Stimulated activated CD4-positive, alpha-beta T cell treated with anti-CD3 and anti-CD28 coated beads, Interleukin-4, amount 100 ng/mL, for 48 hours (primary cell): ENCODE measurements around the gene EXOSC5.
"Not testable (repeated sequence)": the region's sequence is repeated elsewhere in the genome, so short reads cannot be mapped to it uniquely, and the experiment has no call there.

Source experiments
- DNase-seq, 2 donors: peaks; one replicate each; pipeline ENCODE4 v3.0.0-alpha.2; 2020; ENCODE audit warnings: low read depth in 2 of 2

The EXOSC5 gene

DNA sequence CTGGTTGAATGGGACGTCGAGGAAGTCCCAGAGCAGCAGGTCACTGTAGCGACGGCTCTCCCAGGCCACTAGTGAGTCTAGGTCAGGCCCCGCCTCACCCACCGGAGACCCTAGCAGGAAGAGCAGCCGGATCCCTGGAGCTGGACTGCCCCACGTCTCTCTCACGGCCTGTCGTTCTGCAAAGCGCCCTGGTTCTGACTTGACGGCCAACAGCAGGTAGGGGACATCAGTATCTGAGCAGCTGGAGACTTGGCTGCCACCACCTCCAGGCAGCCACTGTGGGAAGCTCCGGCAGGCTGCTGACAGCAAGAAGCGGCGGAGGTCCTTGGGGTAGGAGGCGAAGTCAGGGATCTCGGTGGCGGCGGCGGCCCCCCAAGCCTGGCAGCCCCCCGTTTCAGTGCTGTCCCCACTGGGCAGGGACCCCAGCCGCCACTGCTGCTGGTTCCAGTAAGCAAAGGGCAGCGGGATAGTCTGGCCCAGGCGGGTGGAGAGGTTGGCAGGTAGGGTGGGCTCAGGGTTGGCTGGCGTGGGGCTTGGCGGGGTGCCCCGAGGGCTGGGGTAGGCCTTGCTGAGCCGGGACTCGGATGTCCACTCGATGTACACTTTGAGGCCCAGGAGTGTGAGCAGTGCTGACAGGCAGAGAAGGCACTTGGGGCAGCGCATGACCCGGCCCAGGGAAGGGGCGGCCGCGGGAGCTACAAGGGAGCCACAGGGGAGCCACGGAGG, 29.1 kb upstream of the EXOSC5 start:
- no peak for DNase-seq

DNA sequence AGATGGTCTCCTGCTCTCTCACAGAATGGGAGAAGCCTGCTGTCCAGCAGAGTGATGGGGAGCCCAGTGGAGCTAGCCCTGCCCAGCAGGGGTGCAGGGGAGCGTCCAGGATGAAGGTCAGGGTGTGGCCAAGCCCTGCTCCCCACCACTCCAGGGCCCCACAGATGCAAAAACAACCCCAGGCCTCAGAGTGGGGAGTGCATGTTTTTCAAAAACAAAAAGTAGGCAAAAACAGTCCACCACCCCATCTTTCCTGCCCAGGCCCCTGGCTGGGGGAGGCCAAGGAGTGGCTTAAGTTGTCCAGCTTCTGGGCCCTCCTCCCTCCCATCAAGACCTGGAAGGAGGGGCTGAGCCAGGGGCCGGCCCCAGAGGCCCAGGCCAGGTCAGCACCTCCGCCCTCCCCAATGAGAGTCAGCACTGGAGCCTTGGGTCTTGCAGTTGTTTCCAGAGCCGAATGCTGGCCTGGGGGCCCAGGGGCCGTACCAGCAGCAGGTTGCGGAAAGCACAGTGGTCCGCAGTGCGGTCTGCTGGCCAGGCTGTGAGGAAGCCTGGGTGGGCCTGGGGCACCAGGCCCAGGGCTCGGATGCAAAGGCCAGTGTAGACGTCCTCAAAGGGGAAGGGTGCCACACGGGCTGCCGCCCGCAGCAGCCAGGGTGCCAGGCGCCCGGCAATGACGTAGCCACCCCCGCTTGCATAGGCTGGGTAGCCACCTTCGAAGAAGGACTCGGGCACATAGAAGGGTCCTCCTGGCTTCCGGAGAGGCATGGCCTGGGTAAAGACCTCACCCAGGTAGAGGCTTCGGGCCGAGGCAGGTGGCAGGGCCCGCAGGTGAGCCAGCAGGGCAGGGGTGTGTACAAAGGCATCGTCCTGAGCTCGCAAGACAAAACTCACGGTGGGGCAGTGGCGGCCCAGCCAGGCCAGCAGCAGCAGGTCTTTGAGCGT, 28.3 kb upstream of the EXOSC5 start:
- no peak for DNase-seq

DNA sequence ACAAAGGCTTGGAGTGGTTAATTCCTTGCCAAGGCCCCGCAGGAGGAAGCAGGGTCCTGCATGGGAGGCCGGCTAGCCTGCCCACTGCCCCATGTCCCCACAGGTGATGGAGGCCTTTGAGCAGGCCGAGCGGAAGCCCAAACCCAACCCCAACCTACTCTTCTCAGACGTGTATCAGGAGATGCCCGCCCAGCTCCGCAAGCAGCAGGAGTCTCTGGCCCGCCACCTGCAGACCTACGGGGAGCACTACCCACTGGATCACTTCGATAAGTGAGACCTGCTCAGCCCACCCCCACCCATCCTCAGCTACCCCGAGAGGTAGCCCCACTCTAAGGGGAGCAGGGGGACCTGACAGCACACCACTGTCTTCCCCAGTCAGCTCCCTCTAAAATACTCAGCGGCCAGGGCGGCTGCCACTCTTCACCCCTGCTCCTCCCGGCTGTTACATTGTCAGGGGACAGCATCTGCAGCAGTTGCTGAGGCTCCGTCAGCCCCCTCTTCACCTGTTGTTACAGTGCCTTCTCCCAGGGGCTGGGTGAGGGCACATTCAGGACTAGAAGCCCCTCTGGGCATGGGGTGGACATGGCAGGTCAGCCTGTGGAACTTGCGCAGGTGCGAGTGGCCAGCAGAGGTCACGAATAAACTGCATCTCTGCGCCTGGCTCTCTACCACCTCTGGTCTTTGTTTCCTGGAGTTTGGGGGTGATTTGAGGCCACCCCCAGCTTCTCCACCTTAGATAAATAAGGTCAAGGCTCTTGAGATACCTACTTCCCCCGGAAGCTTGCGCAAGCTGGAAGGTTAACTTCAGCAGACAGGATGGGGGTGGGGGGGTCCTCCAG, 27.4 kb upstream of the EXOSC5 start:
- DNase-seq: no peak

DNA sequence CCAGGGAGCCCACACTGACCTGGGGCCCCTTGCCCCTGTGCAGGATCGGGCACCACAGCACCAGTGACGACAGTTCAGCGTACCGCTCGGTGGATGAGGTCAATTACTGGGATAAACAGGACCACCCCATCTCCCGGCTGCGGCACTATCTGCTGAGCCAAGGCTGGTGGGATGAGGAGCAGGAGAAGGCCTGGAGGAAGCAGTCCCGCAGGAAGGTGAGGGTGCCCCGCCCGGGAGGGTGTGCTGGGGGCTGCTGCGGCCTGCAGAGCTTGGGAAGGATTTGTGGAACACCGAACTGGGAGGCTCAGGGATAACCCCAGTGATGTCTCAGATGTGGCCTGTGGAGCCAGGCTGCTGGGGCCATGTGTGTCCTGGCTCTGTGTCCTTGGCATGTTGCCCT, 25.8 kb upstream of the EXOSC5 start:
- no peak for DNase-seq

DNA sequence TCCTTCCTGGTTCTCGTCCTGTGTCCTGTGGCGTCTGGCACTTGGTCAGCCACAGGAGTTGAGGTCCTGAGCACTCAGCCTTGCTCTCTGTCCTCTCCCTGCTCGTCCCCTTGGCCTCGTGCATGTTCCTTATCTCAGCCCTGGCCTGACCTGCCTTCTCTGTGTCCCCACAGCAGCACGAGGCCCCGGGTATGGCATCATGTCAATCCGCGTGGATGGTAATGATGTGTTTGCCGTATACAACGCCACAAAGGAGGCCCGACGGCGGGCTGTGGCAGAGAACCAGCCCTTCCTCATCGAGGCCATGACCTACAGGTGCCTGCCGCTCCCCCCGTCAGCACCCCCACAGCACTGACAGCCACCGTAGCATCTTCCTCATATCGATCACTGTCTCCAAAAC, 25.3 kb upstream of the EXOSC5 start:
- no peak for DNase-seq

DNA sequence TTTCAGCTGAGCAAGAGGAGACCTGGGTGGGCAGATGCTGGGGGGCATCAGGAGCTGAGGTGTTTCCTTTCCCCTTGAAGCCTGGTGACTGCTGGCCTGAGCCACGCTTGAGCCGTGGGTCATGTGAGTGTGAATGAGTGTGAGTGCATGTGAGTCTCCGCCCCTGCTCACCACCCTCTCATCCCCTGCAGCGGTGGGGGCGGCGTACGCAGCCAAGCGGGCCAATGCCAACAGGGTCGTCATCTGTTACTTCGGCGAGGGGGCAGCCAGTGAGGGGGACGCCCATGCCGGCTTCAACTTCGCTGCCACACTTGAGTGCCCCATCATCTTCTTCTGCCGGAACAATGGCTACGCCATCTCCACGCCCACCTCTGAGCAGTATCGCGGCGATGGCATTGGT, 24.8 kb upstream of the EXOSC5 start:
- DNase-seq: no peak

DNA sequence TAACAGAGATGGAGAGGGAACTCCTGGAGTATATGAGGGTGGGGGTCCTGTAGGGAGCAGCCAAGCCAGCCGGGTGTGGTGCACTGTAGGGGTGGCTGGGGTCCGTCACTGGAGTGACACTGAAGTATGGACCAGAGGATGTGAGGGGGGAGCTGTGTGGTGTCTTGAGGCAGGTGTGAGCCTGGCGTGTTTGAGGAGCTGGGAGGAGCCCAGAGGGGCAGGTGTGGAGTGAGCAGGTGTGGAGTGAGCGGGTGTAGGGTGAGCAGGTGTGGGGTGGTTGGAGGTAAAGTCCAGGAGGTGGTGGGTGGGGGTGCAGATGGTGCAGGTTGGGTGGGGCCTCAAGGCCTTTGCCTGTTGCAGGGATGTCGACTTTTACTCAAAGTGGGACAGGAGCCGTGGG, 24.2 kb upstream of the EXOSC5 start:
- no peak for DNase-seq

DNA sequence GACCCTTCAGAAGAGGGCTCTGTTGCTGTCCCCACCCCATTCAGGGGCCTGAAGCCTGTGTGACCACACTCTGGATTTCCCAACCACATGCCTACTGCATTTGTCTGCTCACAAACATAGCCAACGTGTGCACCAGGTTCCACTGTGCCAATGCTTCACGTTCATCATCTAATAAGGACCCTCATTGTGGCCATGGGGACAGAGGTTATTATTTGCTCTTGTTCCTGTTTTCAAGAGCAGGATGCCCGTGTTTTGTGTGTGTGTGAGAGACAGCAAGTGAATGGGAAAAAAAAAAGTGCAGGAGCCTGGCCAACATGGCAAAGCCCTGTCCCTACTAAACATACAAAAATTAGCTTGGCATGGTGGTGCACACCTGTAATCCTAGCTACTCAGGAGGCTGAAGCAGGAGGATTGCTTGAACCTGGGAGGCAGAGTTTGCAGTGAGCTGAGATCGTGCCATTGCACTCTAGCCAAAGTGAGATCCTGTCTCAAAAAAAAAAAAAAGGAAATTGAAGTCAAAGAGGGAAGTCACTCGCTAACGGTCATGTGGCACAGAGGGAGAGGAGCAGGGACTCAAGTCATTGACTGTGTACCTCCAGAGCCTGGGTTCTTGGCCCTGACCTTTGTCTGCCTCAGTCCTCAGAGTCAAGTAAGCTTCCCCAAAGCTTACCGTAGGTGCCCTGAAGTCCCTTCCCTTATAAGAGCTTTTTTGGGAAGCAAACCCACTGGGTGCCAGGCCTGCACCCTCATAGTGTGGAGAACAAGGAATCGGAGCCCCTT, 23.1 kb upstream of the EXOSC5 start:
- DNase-seq: no peak

DNA sequence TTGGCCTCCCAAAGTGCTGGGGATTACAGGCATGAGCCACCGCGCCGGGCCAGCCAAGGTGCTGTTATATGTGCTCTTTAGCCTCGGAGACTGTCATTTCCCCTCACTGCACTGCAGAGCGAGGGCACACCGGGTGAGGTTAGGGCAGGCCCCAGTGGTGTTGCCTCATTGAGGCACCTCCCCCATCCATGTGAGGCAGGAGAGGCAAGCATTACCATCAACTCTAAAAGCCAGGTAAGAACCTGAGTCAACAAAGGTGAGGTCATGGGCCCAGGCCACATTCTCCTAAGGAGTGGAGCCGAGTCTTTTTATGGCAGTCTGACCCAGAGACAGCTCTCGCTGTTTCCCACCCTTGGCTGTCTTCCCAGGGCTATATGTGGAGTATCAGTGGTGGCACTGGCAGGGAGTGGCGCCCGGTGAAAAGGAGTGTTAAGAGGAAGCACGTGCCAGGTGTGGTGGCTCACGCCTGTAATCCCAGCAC, 19.1 kb upstream of the EXOSC5 start:
- DNase-seq: no peak

DNA sequence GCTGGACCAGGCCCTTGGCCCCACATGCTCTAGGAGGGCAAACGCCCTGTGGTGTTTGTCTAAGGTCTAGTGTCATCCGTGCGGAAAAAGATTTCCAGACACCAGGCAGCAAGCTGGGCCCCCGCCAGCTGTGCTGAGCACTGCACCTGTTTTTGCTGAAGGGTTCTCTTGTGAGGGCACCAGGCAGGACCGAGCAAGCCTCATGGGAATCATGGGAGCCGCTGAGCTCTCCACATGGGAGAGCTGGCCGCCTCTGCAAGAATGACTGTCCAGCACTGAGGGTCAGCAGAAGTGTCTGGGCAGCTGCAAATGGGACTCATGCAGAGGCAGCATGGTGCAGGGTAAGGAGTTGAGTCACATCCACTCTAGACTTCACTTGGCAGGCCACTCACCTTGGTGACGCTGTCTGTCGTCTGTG, 18.0 kb upstream of the EXOSC5 start:
- DNase-seq: no peak

DNA sequence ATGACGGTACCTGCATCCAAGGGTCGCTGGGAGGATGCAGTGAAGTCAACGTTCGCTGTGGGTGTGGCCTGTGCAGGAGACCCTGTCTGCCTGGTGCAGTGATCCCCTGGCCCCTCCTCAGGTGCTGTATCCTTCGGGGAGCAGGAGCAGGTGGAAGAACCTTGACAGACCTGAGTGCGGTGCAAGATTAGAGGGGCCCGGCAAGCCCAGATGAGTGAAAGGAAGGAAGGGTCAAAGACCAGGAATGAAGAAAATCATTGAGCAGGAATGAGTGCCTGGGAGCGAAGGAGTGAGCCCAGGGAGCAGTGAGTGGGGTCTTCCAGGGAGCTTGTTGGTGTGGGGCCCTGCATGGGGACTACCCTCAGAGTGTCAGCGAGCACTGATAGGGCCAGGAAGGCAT, 17.3 kb upstream of the EXOSC5 start:
- no peak for DNase-seq

DNA sequence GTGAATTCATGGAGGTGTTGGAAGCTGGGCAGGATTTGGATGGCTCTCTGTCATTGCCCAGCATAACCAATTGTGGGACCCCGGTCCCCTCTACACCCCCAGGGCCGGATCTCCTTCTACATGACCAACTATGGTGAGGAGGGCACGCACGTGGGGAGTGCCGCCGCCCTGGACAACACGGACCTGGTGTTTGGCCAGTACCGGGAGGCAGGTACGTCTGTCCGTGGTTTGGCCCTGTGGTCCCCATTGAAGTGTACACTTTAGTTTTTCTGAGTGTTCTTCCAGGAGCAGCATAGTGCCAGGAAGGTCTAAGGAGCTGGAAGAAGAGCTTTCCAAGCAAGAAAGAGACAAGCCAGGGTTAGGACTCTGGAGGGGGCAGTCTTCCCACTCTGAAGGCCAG, 16.8 kb upstream of the EXOSC5 start:
- no peak for DNase-seq

DNA sequence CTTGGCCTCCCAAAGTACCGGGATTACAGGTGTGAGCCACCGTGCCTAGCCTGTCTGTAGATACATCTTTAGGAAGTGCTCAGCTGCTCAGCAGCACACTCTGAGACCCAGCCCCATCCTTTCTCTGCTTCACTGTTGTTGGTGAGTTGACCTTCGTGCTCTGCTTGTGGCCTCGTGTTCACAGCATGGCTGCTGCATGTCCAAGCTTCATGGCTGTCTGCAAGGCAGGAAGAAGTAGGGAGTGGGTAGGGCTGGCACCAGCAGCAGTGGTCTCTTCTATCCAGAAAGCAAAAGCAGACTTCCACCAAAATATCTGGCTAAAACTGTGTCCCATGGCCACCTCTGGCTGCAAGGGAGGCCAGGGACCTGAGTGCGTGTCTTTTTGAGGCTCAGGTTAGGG, 15.8 kb upstream of the EXOSC5 start:
- DNase-seq: no peak

DNA sequence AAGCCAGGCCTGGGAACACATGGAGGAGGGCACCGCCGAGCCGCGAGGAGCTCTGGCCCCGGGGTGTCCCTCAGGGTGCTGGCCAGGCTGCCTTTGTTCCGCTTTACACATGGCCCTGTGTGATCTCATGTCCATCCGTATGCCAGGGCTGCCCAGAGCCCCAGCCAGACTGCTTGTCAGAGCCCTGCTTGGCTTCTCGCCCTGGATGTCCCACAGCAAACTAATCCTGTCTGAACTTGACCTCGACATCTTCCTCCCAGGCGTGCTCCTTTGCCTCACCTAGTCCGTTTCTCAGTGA, 14.8 kb upstream of the EXOSC5 start:
- no peak for DNase-seq

DNA sequence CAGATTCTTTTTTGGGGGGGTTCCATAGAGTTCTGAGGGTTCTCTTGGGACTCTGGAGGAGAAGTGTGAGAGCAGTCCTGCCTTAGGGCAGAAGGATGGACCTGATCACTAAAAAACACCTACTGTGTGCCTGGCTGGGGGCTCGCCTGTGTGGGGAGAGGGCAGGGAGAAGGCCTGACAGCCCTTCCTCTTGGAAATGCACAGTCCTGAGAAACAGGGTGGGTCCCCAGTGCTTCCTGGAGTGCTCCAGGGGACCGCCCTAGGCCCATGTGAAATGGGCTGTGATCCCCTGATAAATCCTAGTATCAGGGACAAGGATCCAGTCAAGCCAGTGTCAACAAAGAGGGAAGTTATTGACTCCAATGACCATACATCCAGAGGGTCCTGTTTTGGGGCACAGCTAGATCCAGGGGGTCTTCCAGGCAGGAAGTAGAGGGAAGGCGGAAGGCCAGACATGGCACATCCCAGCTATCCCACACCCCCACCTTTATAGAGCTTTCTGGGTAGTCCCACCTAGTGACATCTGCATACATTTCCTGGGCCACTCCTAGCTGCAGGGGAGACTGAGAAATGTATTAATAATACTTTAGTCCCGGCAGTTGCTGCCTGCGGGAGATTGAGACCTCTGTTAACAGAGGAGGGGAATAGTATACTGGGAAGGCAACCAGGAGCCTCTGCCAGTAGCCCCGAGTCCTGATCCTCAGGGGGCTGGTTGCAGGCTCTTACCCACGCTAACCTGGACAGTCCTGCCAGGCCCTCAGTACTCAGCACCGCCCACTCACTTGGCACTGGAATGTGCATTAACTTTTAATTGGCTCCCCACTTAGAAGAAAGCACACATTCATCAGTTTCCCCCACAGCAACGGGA, 14.2 kb upstream of the EXOSC5 start:
- no peak for DNase-seq

DNA sequence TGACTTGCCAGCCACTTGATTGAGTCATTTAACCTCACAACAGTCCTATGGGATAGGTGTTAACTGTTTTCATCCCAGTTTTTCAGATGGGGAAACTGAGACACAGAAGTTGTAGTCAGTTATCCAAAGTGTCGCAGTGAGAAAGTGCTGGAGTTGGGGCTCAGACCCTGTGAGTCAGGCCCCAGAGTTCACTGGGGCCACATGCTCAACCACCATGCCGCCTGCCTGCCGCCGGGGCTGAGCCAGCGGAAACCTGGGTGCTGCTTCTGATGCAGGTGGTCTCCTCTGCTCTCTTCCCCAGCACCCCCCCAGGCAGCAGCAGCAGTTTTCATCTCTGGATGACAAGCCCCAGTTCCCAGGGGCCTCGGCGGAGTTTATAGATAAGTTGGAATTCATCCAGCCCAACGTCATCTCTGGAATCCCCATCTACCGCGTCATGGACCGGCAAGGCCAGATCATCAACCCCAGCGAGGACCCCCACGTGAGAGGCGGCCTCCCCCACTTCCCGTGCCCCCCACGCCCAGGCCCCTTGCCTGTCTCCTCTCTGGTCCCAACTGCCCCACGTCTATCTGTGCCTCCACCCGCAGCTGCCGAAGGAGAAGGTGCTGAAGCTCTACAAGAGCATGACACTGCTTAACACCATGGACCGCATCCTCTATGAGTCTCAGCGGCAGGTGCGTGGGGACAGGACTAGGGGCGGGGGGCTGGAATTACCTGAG, 13.3 kb upstream of the EXOSC5 start:
- no peak for DNase-seq

DNA sequence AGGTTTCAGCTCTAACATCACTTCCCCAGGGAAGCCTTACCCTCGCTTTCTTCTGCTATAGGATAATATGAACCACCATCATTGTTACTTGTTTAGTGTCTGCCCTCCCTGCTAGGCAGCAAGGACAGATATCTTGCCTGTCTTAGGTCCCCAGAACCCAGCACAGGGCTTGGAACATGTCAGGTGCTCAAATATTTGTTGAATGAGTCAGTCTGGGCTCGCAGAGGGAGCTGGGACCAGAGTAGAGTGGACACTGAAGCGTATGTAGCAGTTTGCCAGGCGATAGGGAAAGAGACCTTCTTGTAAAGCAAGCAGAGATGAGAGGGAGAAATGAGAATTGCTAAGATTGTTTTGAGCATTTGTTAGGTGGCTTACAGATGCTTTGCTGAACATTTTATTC, 12.1 kb upstream of the EXOSC5 start:
- DNase-seq: no peak

DNA sequence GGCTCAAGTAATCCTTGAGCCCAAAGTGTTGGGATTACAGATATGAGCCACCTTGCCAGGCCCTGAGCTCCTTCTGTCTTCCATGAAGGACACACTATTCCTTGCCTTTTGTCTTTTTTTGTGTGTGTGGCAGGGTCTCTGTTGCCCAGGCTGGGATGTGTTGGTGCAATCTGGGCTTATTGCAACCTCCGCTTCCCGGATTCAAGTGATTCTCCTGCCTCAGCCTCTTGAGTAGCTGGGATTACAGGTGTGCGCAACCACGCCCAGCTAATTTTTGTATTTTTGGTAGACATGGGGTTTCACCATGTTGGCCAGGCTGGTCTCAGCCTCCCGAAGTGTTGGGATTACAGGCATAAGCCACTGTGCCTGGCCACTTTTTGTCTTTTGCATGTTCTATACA, 11.7 kb upstream of the EXOSC5 start:
- not testable (repeated sequence) for DNase-seq

DNA sequence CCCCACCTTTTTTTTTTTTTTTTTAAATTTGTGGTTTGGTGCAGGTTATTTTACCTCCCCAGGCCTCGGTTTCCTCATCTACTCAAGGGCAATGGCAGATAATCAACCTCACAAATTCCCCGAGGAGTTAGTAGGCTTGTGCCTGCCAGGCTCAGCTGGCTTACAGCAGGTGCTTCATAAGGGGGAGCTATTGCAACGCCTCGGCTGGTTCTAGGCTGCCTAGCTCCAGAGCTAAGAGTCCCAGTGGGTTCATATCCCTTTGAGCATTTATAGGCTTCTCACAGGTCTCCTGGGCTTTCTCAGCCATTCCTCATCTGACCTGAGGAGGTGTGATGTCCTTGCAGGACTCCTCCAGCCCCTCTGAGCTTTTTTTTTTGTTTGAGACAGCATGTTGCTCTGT, 11.1 kb upstream of the EXOSC5 start:
- DNase-seq: no peak

DNA sequence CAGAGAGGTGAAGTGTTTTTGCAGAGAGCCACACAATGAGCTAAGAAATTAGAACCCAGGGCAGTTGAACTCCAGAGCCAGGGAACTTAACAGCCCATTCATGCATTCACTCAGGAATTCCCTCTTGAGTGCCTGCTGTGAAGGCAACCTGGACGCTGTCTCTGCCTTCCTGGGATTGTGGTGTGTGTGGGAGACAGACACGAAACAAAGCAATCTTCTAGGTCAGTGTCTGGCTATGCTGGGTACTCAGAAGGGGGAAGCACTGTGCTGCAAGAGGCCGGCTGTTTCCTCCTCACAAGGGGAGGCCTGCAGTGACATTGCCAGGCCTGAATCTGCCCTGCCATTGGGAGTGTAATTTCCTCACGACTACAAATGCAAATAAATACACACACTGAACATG, 10.1 kb upstream of the EXOSC5 start:
- no peak for DNase-seq
